PFSK-1 (cell line): Measurements from ENCODE around the gene EGLN1.

Experiments
- FOXP2 ChIP-seq: optimal IDR thresholded peaks from 2 replicates; pipeline ENCODE3; 2011; ENCODE audit warnings: borderline replicate concordance, control low read depth, inconsistent platforms; ENCODE audit not compliant: insufficient read depth; ENCODE audit errors: extremely low read length, extremely low read depth
- POLR2AphosphoS5 ChIP-seq: IDR thresholded peaks from 2 replicates; pipeline ENCODE4 v1.6.1; 2012; ENCODE audit warnings: low read depth, mild to moderate bottlenecking, control low read depth, low read length, moderate library complexity
- TAF1 ChIP-seq: IDR thresholded peaks from 2 replicates; pipeline ENCODE4 v1.6.1; 2012; ENCODE audit warnings: low read length, control low read depth, borderline replicate concordance; ENCODE audit not compliant: insufficient read depth
- TF ChIP-seq, protein P1 (sequence below), 2 experiments: IDR thresholded peaks; 2 replicates each; pipeline versions ENCODE4 v1.6.1 to v1.8.0; 2011 to 2012; ENCODE audit warnings: low read depth in 2 of 2, low read length in 2 of 2, control low read depth in 1 of 2, inconsistent platforms in 1 of 2, mild to moderate bottlenecking in 1 of 2, moderate library complexity in 1 of 2; ENCODE audit not compliant: insufficient read depth in 1 of 2

DNA sequence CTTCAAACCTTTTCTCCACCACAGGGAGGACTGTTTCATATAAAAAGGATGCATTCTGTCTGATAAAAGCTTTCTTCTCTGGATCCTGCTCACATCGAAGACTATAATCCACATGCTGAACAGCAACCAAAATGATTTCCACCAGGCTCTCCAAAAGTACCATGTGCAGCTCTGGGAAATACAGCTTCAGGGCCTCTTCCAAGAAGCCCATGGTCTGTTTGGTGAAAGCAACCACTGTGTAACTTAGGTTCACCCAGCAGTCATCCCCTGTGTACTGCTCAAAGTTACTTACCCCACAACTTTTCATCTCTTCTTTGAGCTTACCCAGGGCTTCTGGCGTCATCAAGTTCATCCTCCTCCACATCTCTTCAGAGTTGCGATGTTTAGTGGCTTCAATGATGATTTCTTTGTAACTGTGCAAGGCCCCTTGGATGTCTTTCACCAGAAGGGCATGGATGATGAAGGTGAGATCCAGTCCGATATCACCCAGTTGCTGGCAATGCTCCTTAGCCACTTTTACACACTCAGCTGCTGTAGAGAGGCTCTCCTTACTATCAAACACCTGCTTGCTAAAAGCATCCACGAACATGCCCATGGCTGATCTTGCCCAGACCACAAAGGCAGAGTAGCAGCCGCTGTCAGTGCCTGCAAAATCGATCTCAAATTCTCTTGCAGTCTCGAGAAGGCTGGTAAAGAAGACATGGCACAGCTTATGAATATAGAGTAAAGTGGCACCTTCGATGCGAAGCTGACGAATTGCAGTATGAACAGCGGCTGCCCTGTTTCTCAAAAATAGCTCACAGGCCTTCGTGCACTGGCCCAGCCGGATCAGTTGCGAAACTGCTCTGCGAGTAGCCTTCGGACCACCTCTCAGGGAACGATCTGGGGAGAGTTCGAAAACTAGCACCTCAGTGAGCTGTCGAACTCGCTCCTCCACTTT, 86.2 kb downstream of the EGLN1 start:
- TF ChIP-seq POLR2AphosphoS5 = no peak
- no peak for TF ChIP-seq TAF1
- TF ChIP-seq, protein P1, sequence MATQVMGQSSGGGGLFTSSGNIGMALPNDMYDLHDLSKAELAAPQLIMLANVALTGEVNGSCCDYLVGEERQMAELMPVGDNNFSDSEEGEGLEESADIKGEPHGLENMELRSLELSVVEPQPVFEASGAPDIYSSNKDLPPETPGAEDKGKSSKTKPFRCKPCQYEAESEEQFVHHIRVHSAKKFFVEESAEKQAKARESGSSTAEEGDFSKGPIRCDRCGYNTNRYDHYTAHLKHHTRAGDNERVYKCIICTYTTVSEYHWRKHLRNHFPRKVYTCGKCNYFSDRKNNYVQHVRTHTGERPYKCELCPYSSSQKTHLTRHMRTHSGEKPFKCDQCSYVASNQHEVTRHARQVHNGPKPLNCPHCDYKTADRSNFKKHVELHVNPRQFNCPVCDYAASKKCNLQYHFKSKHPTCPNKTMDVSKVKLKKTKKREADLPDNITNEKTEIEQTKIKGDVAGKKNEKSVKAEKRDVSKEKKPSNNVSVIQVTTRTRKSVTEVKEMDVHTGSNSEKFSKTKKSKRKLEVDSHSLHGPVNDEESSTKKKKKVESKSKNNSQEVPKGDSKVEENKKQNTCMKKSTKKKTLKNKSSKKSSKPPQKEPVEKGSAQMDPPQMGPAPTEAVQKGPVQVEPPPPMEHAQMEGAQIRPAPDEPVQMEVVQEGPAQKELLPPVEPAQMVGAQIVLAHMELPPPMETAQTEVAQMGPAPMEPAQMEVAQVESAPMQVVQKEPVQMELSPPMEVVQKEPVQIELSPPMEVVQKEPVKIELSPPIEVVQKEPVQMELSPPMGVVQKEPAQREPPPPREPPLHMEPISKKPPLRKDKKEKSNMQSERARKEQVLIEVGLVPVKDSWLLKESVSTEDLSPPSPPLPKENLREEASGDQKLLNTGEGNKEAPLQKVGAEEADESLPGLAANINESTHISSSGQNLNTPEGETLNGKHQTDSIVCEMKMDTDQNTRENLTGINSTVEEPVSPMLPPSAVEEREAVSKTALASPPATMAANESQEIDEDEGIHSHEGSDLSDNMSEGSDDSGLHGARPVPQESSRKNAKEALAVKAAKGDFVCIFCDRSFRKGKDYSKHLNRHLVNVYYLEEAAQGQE (IDR thresholded peaks at IDR 0.05; ENCODE audit: insufficient read depth in 1 of 2, low read depth in 2 of 2, low read length in 2 of 2) = no peak
- no peak for TF ChIP-seq FOXP2
